ENCODE results near the gene CCKAR.

CCKAR gene

GRCh38 chr4:26490960-26491284 lies 638 bp upstream of the CCKAR start:
- no peak for DNase-seq (ENCODE audit: low read depth)

GRCh38 chr4:26489101-26489985 lies 941 bp downstream of the CCKAR start:
- no peak for DNase-seq (ENCODE audit: low read depth)

GRCh38 chr4:26485684-26486083 lies 4.6 kb downstream of the CCKAR start:
- no peak for DNase-seq (ENCODE audit: low read depth)

- no peak for DNase-seq (ENCODE audit: low read depth)
Observed at GRCh38 chr4:26484516-26484915, 5.8 kb downstream of the CCKAR start.

- DNase-seq (ENCODE audit: low read depth): no peak
Observed at GRCh38 chr4:26484032-26484515, 6.2 kb downstream of the CCKAR start.

GRCh38 chr4:26482508-26483462 lies 7.5 kb downstream of the CCKAR start:
- no peak for DNase-seq (ENCODE audit: low read depth)

- no peak for DNase-seq (ENCODE audit: low read depth)
Observed at GRCh38 chr4:26478330-26478729, 12.0 kb downstream of the CCKAR start.

- no peak for DNase-seq (ENCODE audit: low read depth)
Observed at GRCh38 chr4:26476545-26476944, 13.7 kb downstream of the CCKAR start.

GRCh38 chr4:26475716-26476115 lies 14.6 kb downstream of the CCKAR start:
- no peak for DNase-seq (ENCODE audit: low read depth)

- DNase-seq (ENCODE audit: low read depth): no peak
Observed at GRCh38 chr4:26474551-26474950, 15.7 kb downstream of the CCKAR start.

- DNase-seq (ENCODE audit: low read depth): no peak
Observed at GRCh38 chr4:26473893-26474292, 16.4 kb downstream of the CCKAR start.

GRCh38 chr4:26471890-26472289 lies 18.4 kb downstream of the CCKAR start:
- DNase-seq (ENCODE audit: low read depth): no peak

GRCh38 chr4:26468977-26469376 lies 21.3 kb downstream of the CCKAR start:
- DNase-seq (ENCODE audit: low read depth): no peak

- no peak for DNase-seq (ENCODE audit: low read depth)
Observed at GRCh38 chr4:26468283-26468949, 21.9 kb downstream of the CCKAR start.

GRCh38 chr4:26467724-26468123 lies 22.6 kb downstream of the CCKAR start:
- DNase-seq (ENCODE audit: low read depth): no peak

- DNase-seq (ENCODE audit: low read depth): no peak
Observed at GRCh38 chr4:26466578-26467270, 23.6 kb downstream of the CCKAR start.

GRCh38 chr4:26464420-26465095 lies 25.7 kb downstream of the CCKAR start:
- no peak for DNase-seq (ENCODE audit: low read depth)

GRCh38 chr4:26463386-26463785 lies 26.9 kb downstream of the CCKAR start:
- DNase-seq (ENCODE audit: low read depth): no peak

GRCh38 chr4:26462874-26463273 lies 27.4 kb downstream of the CCKAR start:
- DNase-seq (ENCODE audit: low read depth): no peak

- DNase-seq (ENCODE audit: low read depth): no peak
Observed at GRCh38 chr4:26459756-26460530, 30.3 kb downstream of the CCKAR start.
